Kidney glomerular epithelial cell (primary cell): ENCODE results near the gene PPP1R26.
"Not testable (repeated sequence)": the region's sequence is repeated elsewhere in the genome, so short reads cannot be mapped to it uniquely, and the experiment has no call there.

Experiments used
- DNase-seq: peaks from one replicate; lab custom pipeline; 2025; lab: John Stamatoyannopoulos, UW

Gene PPP1R26

GRCh38 chr9:135522931-135523330, 43.3 kb downstream of the PPP1R26 start:
- DNase-seq: no peak

- no peak for DNase-seq
Observed at GRCh38 chr9:135523521-135524129, 44.0 kb downstream of the PPP1R26 start.

DNA sequence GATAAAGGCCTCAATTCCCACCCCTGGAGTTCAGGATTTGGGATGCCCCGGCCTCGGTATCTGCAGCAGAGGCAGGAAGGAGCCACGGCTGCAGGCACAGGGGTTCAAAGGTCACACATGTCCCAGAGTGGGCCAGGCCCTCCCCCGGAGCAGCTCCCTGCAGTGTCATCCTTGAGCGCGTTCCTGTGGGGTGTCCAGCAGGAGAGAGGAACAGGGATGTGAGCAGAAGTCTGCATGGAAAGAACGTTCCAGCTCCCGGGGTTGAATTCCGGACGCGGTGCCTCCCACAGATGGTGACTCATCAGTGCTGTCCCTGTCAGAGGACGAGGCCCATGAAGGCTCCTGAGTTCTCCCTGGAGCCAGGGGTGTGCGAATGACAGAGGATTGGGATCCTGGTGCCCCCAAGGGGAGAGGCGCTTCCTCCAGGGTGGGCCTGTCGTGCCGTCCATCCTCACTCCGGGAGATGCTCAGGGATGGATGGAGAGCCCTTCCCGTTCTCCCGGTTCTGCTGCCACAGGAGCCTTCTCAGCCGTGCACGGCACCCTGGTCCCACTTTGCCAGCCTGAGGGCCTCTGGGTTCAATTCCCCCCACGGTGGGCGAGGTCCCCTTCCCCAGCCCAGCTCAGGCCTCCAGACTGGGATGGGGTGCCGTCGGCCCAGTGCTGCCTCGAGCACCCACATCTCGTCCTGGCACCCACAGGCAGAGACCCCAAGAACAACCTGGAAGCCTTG, 44.7 kb downstream of the PPP1R26 start:
- peak; percentile 49 for DNase-seq

GRCh38 chr9:135525241-135526088, 45.9 kb downstream of the PPP1R26 start:
- DNase-seq: no peak

- DNase-seq: no peak
Observed at GRCh38 chr9:135526089-135526729, 46.6 kb downstream of the PPP1R26 start.

- DNase-seq: no peak
Observed at GRCh38 chr9:135526730-135527571, 47.4 kb downstream of the PPP1R26 start.

DNA sequence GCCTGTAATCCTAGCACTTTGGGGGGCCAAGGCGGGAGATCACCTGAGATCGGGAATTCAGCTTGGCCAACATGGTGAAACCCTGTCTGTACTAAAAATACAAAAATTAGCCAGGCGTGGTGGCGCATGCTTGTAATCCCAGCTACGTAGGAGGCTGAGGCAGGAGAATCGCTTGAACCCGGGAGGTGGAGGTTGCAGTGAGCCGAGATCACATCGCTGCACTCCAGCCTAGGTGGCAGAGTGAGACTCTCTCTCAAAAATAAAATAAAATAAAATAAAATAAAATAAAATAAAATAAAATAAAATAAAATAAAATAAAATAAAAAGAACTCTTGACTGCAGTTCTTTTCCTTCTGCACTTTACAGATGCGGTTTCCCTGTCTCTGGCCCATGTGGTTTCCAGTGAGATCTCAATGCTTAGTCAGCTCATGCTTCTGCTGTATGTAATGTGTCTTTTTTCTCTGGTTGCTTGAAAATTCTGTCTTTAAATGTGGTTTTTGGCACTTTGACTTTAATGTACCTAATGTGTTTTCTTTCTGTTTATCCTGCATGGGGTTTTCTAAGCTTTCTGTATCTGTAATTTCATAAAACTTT, 49.4 kb downstream of the PPP1R26 start:
- DNase-seq: not testable (repeated sequence)

DNA sequence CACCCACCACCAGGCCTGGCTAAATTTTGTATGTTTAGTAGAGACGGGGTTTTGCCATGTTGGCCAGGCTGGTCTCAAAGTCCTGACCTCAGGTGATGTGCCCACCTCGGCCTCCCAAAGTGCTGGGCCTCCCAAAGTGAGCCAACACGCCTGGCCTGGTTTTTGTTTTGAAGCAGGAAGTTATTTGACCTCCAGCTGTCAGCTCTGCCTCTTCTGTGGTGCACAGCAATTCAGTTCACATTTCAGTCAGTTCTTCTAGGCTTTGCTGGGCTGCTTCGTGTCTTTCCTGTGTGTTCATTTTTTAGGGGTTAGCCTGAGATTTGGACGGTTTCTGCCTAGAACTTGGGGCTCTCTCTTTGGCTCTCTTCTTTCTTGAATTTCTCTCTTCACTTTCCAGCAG, 50.6 kb downstream of the PPP1R26 start:
- no peak for DNase-seq

- no peak for DNase-seq
Observed at GRCh38 chr9:135531096-135531495, 51.5 kb downstream of the PPP1R26 start.

GRCh38 chr9:135533113-135533512, 53.5 kb downstream of the PPP1R26 start:
- DNase-seq: no peak

GRCh38 chr9:135533674-135534073, 54.1 kb downstream of the PPP1R26 start:
- DNase-seq: no peak

DNA sequence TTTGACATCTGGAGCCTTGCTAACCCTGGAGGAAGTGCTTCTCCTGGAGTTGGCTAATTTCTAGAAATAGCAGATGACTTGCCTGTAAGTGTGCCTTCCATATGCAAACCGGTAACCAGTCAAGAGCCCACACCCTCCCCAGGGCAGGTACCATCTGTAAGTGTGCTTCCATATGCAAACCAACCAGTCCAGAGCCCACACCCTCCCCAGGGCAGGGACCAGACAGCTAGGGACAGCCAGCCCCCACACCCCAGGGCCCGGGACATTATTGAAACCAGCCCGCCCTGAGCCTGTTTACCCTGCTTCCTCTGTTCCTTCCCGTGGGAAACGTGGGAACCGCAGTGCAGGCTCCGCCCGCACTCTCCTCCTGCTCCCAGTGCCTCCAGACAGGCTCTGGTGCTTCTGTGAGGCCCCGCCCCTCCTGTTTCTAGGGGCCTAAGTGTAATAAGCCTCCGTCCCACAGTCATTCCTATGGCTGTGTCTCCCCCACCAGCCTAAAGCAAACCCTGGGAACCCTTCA, 54.7 kb downstream of the PPP1R26 start:
- DNase-seq: not testable (repeated sequence)

- DNase-seq: not testable (repeated sequence)
Observed at GRCh38 chr9:135534826-135535225, 55.2 kb downstream of the PPP1R26 start.

GRCh38 chr9:135535631-135536030, 56.0 kb downstream of the PPP1R26 start:
- DNase-seq: not testable (repeated sequence)

DNA sequence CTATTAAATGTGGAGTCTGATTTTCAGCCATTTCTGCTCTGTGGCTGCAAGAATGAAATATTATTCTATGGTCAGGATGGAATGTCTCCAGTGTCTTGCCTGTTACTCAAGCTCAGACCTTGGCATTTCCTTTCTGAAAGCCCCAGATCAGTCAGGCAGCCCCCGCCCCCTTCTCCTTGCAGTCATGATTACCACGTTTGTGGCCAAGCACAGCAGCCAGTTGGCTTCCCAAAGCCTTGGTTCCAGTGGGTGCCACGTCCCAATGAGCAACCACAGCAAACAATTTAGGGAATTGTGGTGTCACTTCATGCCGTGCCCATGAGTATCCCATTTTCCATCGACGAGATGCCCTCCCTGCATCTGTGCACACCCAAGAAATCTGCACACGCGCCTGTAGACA, 56.6 kb downstream of the PPP1R26 start:
- DNase-seq: peak; percentile 14
